Hematopoietic multipotent progenitor cell treated with erythropoietin and hydrocortisone succinate and interleukin-3 and kit ligand, for 17 days (in vitro differentiated cells): Measurements from ENCODE around the gene POLR3A.
A peak's percentile ranks its signal among the peaks of the same experiment; 100 is the strongest.

Experiments
- DNase-seq: peaks from one replicate; pipeline ENCODE4 v3.0.0-alpha.2; 2015; ENCODE audit warnings: low spot score

POLR3A gene

DNA sequence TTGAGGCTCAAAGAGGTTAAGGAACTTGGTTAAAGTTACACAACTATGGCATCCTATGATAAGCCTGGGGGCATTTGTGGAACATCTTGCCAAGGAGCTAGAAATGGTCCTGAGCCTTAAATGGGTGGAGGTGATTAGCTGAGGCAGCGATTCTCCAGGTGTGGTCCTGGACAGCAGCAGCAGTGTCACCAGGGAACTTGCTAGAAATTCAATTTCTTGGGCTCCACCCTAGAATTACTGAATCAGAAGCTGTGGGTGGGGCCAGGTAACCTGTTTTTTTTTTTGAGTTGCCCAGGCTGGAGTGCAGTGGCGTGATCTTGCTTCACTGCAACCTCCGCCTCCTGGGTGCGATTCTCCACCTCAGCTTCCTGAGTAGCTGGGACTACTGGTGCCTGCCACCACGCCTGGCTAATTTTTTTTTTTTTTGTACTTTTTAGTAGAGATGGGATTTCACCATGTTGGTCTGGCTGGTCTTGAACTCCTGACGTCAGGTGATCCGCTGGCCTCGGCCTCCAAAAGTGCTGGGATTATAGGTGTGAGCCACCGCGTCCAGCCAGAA, 17.5 kb upstream of the POLR3A start:
- no peak for DNase-seq

DNA sequence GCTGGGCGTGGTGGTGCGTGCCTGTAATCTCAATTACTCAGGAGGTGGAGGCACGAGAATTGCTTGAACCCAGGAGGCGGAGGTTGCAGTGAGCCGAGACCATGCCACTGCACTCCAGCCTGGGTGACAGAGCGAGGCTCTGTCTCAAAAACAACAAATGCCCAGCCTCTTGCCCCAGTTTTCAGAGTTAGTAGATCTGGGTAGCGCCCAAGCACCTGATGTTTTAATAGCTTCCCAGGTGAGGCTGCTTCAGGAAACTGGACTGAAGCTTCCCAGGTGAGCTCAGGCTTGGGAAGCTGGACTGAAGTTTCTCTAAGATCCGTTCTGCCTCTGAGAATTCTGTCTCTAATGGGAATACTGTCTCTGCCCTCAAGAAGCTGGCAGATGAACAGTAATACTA, 16.5 kb upstream of the POLR3A start:
- DNase-seq: no peak

DNA sequence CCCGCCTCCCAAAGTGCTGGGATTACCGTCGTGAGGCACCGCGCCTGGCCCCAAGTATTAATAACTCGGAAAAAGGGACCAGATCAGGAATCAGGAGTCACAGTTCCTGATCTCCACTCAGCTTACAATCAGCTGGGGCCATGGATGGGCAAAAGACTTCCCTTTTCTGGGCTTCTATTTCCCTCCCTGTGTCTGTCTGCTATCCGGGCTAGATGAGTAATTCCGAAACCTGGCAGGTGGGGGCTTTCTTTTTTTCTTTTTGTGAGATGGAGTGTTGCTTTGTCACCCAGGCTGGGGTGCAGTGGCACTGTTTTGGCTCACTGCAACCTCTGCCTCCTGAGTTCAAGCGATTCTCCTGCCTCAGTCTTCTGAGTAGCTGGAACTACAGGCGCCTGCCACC, 15.9 kb upstream of the POLR3A start:
- DNase-seq: no peak

DNA sequence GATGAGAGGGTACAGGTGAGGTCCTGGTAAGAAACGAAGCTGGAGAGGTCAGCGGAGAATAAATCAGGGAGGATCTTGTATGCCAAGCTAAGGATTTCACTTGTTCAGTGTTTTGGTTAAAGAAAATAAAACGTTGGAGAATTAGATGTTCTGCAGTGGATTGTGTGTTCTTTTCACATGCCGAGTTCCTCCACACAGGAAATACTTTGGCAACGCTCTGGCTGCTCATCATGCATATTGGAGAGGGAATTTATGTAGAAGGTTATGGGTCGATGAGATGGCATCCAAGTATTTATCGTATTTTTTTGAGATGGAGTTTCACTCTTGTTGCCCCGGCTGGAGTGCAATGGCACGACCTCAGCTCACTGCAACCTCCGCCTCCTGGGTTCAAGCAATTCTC, 15.4 kb upstream of the POLR3A start:
- DNase-seq: no peak

DNA sequence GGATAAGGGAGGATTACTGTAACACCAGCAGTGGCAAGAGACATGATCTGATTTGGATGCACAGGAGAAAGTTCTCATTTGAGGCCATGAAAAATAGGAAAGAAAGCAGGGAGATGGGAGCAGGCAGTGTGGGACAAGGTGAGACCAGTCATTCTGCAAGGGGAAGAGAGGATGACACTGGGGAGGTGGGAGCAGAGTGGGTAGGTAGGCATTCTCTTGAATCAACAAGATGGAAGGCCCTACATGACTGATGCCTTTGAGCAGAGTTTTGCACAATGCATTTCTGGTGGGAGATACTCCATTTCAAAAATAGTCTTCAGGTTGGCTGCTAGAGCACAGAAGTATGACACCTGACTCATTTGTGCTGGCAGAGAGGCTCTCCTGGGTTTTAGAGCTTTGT, 14.9 kb upstream of the POLR3A start:
- DNase-seq: no peak

DNA sequence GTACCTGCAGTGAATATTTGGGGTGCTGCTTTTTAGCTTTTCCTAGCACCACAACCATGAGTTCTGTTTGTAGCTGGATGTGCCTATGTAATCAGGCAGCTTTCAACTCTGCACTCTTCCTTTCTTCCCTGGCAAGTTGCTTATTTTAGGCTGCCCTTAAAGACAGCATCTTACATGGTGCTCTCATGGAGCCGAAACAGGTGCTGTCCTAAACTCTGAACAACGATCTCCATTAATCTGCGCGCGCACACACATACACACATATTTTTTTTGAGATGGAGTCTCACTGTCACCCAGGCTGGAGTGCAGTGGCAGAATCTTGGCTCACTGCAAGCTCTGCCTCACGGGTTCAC, 13.4 kb upstream of the POLR3A start:
- no peak for DNase-seq

DNA sequence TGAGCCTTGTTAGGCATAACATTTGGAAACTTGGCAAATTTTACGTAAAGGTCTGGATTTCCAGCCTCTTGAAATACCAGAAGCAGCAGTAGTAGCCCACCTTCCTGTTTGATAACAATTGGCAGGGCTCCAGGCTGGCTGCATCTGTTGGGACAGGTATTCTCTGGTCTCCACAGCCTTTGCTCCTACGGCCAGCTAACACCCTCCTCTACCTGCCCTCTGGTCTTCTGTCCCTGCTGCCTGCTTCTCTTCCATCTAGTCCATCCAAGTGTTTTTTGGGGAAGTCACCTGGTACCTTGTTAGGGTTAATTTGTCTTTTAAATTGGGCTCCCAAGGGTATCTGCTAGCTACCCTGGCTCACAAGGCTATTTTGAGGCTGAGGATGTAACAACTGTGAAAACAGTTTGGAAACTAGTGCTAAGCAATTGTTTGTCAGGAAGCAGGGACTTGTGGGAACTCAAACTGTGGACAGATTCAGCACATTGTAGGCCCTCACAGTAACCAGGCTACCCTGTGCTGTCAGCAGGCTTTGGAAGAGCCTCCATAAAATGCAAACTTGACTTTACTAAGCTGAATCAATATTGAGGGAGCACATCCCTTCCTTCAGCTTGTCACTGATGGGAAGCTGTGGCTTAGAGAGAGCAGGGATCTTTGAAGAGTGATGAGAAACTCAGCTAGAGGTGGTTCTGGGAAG, 12.9 kb upstream of the POLR3A start:
- no peak for DNase-seq

DNA sequence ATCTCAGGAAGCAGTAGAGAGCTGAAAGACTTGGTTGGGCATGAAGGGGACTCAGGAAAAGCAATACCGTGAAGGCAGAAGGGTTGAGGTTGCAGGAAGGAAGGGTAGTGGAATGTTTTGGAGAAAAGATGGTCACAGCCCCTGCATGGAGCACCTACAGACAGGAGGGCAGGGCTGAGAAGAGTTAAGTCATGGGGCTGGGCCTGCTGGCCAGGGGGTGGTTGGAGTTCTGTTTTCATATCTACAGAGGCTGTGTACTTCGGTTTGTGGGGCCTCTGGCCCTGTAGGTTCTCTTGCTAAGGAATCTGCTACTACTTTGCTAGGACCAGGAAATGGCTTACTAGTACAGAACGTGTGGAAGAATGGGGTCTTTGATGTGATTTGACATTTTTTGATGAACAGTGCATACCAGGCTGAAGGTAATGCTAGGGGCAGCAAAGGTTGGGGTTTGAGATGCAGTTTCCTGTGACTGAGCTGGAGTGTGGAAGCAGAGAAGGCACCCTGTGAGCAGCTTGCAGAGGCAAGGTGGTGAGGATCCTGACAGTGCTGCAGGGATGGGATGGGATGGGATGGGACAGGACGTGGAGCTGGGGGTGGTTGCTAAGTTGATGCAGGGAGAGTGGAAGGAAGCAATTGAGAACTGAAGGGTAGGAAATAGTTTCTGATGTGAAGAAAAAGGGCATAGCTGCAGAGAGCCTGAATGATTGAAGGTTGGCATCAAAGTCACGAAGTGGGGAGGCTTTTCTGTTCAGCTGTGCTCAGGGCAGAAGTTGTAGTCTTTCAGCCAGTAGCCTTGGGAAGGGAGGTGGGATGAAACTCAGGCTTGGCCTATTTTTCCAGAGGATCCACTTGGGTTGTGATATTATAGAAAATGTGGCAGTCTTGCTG, 12.1 kb upstream of the POLR3A start:
- peak; percentile 36 for DNase-seq

DNA sequence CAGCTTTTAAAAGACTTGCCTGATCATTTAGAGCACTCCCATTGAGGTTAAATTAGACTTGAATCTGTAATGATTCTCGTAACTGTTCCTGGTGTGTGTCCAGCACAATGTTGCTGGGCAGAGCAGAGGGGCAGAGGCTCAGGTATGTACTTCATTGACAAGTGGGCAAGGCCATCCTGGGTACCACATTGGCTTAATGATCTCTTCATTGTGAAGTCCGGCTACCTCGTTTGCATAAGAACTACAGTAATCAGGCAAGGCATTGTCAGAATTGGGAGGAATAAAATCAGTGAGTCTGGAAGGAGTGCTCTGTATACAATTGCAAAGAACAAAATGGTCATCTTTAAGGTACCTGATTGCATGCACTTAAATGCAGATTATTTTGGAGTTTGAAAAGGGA, 10.4 kb upstream of the POLR3A start:
- DNase-seq: no peak

DNA sequence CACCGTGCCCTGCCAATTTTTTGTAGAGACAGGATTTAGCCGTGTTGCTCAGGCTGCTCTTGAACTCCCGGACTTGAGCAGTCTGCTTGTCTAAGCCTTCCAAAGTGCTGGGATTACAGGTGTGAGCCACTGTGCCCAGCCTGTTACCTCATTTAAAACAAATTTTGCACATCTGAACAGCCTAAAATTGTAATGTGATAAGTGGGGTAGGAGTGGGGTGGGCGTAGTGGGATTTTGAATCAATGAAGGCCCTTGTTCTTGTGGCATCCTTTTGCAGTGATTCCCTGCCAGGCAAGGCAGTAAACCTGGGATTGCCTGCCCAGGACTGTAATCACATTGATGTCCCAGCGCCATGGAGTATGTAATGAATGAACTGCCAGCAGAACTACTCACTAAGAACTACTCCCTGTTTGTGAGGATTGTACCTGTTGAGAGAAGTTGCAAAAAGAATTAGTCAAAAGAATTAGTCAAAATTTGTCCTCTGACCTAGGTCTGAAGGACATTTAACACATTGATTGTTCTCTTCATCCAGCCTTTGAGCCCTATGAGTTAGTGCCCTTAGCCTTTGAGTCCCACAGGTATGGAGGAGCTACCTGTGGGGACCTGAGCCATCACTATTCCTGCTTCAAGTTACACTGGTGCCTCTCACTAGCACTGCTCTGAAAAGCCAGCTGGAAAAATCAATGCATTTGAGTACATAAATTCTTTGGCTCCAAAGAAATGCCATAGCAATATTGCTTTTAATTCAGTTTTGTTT, 9.7 kb upstream of the POLR3A start:
- no peak for DNase-seq

DNA sequence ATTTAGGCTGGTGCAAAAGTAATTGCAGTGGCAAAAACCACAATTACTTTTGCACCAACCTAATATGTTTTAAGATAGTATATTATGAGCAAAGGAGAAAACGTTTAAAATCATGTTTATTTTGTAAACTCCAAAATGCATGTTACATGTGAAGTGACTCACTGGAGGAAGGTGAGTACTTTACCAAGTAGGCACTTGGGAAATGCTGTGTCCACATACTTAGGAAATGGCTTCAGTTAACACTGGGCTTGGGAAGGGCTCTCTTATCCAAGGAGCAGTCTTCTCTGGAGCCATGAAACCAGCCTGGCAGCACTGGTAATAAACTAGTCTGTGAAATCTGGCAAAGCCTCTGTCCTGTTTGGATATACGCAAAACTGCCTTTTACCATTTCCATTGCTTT, 8.8 kb upstream of the POLR3A start:
- DNase-seq: no peak

DNA sequence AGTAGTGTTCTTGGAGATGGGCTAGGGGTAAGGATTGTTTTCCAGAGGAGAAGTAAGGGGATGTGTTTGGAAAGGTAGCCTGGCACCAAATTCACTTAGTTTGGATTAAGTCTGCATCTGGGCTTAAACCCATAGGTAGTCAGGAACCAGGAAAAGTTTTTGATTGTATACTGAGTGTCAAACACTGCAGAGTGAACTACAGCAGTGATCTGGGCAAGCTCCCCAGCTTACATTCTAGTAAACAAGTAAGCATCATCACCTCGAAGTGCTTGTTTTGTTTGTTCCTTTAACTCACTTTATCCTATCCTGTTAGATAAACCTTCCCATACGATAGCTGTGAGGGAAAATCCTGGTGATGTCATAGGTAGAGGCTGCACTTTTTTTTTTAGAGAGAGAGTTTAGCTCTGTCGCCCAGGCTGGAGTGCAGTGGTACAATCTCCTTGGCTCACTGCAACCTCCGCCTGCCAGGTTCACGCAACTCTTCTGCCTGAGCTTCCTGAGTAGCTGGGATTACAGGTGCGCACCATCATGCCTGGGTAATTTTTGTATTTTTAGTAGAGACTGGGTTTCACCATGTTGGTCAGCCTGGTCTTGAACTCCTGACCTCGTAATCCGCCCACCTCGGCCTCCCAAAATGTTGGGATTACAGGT, 6.7 kb upstream of the POLR3A start:
- DNase-seq: no peak

DNA sequence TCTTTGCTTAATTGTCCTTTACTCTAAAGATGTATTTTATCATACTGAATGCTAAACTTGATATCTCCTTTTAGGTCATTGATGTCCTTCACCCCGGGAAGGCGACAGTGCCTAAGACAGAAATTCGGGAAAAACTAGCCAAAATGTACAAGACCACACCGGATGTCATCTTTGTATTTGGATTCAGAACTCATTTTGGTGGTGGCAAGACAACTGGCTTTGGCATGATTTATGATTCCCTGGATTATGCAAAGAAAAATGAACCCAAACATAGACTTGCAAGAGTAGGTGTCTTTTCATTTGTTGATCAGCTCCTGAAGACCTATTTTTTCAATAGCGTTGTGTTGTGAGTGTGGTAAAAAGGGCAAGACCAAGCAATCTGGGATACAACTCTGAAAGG, 6.1 kb upstream of the POLR3A start:
- no peak for DNase-seq

DNA sequence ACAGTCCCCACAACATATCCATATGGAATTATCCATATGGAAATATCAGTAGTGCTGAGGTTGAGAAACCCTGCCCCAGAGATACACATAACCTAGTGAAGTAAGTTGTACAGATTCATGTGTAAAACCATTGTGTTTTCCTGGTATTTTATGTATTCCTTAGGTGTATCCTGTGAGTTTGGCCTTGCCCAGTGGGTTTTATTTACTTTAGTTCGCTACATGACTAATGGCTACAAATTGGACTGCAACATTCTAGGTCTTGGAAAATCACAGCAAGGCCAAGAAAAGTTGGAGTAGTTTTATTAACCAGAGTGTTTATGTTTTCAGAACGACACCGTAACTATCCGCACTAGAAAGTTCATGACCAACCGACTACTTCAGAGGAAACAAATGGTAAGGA, 5.7 kb upstream of the POLR3A start:
- no peak for DNase-seq

DNA sequence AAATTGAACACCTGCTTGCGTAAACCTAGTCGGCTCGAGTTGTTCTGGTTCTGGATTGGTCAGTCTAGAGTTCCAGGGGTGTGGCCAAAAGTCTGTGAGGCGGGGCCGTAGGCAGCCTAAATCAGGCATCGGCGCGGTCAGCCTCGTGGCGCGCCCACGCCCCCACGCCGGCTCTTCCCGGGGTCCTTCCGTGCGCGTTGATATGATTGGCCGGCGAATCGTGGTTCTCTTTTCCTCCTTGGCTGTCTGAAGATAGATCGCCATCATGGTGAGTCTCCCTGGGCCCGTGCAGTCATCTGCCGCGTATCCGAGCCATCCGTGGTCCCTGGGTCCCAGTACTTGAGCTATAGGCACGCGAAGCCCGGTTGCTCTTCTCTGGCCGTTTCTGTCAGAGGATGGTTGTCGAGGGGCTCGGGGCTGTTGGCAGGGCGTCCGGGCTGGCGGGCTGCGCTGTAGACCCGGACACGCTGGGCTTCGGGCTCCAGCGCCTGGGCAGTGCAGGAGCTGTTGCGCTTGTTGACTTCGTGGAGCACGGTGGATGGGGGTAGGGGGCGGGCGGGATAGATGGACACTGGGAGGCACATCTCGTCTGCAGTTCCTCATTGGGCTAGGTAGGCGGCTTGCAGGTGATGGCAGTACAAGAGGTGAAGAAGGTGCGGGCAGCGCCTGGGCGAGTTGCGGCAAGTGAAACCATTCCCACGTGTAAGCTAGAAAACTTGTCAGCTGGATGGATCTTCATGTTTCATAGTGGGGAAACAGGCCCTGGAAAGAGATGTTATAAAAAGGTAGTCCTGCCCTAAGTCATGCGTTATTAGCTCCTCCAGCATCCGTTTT, 4.5 kb upstream of the POLR3A start, which contains the start of gene RPS24:
Gene RPS24, plus strand, starts transcription at position 227 of the 834 bp plus-strand sequence. Its CDS starts 39 bp downstream, at position 266.
- peak; percentile 95 for DNase-seq

DNA sequence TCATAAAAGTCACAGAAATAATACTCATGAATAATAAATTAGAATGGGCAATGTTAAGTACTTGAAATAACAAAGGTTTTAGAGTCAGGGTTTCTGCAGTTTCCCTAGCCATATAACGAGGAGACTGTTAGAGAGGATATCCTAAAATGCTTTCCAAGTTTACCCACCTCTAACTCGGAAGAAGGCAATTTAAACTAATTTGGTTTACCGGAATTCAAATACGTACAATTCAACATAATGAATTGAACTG, 4.0 kb upstream of the POLR3A start:
- DNase-seq: no peak

DNA sequence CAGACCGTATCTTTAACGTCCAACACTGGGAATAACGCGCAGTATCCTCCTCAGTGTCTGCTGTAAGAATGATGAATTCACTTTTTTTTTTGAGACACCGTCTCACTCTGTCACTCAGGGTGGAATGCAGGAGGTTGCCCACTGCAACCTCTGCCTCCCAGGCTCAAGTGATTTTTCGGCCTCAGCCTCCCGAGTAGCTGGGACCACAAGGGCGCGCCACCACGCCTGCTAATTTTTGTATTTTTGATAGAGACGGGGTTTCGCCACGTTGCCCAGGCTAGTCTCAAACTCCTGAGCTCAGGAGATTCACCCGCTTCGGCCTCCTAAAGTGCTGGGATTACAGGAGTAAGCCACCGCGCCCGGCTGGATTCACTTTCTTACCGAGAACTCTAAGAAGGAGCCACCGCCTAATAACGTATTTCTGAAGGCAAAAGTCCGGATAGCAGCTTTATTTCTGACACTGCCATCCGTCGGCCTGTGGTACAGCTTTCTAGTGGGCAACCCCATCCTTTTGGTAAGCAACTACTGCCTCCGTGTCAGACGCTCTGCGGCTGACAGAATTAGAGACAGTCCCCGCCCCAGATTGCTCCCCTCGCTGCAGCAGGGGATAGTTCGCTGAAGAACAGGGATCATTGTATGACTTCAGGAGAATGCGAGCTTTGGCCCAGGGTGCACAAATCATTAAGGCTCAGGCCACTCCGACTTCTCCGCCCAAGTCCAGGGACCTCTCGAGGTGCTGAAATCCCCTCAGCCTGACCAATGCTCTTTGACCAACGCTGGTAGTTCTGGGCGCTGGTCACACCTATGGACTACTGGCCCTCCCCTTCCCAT, 662 bp downstream of the POLR3A start:
- no peak for DNase-seq

DNA sequence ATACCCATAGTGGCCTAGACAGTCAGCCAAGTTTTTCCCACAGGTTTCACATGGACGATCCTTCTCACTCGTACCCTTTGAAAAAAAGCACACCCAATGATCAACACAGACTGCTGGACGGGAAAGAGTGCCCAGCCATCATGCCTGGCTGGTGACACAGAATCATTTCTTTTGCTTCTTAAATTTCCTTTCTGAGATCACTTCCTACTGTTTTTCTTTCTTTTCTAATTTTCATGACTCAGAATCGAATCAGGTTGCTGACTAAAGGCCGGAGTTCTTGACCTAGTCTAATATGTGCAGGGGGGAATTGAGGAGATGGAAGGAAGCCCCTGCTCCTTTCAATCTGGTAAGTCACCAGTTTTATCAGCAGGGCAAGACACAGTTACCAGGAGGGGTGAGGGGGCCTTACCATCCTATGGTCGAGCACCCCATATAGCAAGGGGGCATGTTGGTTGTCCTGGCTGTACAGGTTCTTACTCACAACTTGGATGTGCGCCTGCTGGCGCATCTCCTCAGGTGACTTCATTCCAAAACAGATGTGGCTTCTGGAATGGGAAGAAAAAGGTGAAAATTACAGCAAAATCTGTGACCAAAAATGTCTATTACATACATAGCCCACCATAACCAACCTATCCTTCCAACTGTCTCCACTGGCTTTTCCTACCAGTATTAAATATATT, 3.5 kb downstream of the POLR3A start:
- no peak for DNase-seq

DNA sequence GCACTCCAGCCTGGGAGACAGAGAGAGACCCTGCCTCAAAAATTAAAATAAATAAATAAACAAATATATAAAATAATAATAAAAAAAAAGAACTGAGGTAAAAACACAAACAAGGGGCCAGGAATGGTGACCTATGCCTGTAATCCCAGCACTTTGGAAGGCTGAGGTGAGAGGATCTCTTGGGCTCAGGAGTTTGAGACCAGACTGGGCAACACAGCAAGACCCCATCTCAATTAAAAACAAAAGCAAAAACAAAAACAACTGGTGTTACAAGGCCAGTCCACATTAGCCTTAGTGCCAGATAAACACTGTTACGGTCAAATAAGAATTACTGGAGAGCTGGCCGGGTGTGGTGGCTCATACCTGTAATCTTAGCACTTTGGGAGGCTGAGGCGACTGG, 5.6 kb downstream of the POLR3A start:
- no peak for DNase-seq

DNA sequence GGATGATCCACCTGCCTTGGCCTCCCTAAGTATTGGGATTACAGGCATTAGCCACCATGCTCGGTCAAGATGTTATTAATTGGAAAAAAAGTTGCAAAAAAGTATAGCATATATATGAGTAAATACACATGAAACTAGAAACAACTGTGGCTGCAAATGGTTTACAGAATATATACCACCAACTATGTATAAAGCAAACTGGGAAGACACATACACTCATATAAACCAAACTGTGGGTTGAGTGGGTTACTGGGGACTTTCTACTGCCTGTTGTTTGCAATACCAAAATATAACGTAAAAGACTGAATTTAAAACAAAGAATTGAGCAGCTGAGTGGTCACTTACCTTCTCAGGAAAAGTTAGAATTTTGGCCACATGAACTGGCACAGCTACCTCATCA, 8.1 kb downstream of the POLR3A start:
- DNase-seq: no peak
